K562 (cell line): Measurements from ENCODE around the gene EIF1. TPM values are rescaled to one million over a fixed set of nuclear protein-coding genes. Genes with fewer than 3 reads are reported as not detected.

Experiments
- ATF7 ChIP-seq: fragments of 450-650 bp; IDR thresholded peaks from 2 replicates; pipeline ENCODE4 v1.7.1; 2014; ENCODE audit warnings: mild to moderate bottlenecking, moderate library complexity
- EP400 ChIP-seq: fragments of 450-650 bp; IDR thresholded peaks from 2 replicates; pipeline ENCODE4 v1.6.1; 2017; ENCODE audit warnings: antibody characterized with exemption, mild to moderate bottlenecking, moderate library complexity
- KAT2B ChIP-seq: IDR thresholded peaks from one replicate; pipeline ENCODE4 v1.6.1; 2012; ENCODE audit warnings: low read depth, mild to moderate bottlenecking, control low read depth, inconsistent platforms, low read length, moderate library complexity
- MAX ChIP-seq: sonication (generic); formaldehyde crosslinking; IDR thresholded peaks from 2 replicates; pipeline ENCODE4 v1.9.0; 2022; ENCODE audit warnings: mild to moderate bottlenecking, missing genetic modification reagents
- MLX ChIP-seq, 2 experiments: fragments of 450-650 bp in 1 of 2; sonication (generic) in 1 of 2; formaldehyde crosslinking; conservative IDR thresholded peaks; 2 replicates each; pipeline versions ENCODE4 v1.4.0 to v1.8.1; 2020 to 2022; ENCODE audit warnings: mild to moderate bottlenecking in 1 of 2, missing genetic modification reagents in 1 of 2
- PRPF4 ChIP-seq: fragments of 200-400 bp; formaldehyde crosslinking; IDR thresholded peaks from one replicate; pipeline ENCODE4 v1.6.1; 2017; ENCODE audit warnings: low read length, low read depth, mild to moderate bottlenecking; ENCODE audit not compliant: insufficient read depth, poor library complexity, severe bottlenecking
- SIRT6 ChIP-seq: IDR thresholded peaks from one replicate; pipeline ENCODE4 v1.6.1; 2012; ENCODE audit warnings: low read depth, mild to moderate bottlenecking, control low read depth, inconsistent platforms, low read length, moderate library complexity
- SMC3 ChIP-seq: conservative IDR thresholded peaks from 2 replicates; pipeline ENCODE4 v1.6.1; 2011; ENCODE audit warnings: low read depth, low read length, improper control_type of control experiment; ENCODE audit not compliant: insufficient read depth
- TCFL5 ChIP-seq: fragments of 250-450 bp; sonication (Bioruptor Pico); conservative IDR thresholded peaks from 2 replicates; pipeline ENCODE4 v1.6.1; 2021; ENCODE audit warnings: mild to moderate bottlenecking, moderate library complexity, matching md5 sums
- ZNF165 ChIP-seq: fragments of 250-450 bp; sonication (Bioruptor Pico); IDR thresholded peaks from 2 replicates; pipeline ENCODE4 v1.4.0; 2020; ENCODE audit warnings: borderline replicate concordance
- ZSCAN32 ChIP-seq: fragments of 450-650 bp; formaldehyde crosslinking; IDR thresholded peaks from 2 replicates; pipeline ENCODE4 v1.4.0; 2020; ENCODE audit warnings: mild to moderate bottlenecking, moderate library complexity
- polyA plus RNA-seq, 8 experiments: library from polyadenylated mRNA; depleted of rRNA in 4 of 8; stranded (reverse) in 5 of 8; unstranded in 3 of 8; fragments of >200 nt; fragmentation: Nextera tagmentation in 2 of 8; fragmentation: Illumina TruSeq in 1 of 8; extraction: Ambion mirVana in 2 of 8; extraction: Trizol in 1 of 8; gene quantifications; 2 replicates each; pipeline versions ENCODE4 v1.2.1 to v1.2.3, GENCODE V29; 2011 to 2014; ENCODE audit warnings: inconsistent platforms in 1 of 8, missing spikeins in 1 of 8
- total RNA-seq, 7 experiments: library from RNA; depleted of rRNA in 6 of 7; stranded (reverse); fragments of >200 nt in 6 of 7; fragmentation: Illumina TruSeq in 2 of 7; extraction: Trizol in 2 of 7; gene quantifications; 2 replicates each; pipeline versions ENCODE4 v1.2.1 to v1.2.3, GENCODE V29; 2011 to 2021; ENCODE audit warnings: low replicate concordance in 1 of 7
- TF ChIP-seq, protein P1 (sequence below): fragments of 250-450 bp; sonication (Bioruptor Pico); IDR thresholded peaks from 2 replicates; pipeline ENCODE4 v1.4.0; 2020; ENCODE audit warnings: mild to moderate bottlenecking, moderate library complexity

The EIF1 gene
- total and polyA plus RNA-seq, 9 of the 15 experiments (the other 6 are each of a cell fraction or from before 2014, with no cell fraction given): 67.0 to 1,204 (median 320) TPM

GRCh38 chr17:41733348-41734138 is 44.9 kb downstream of the EIF1 start (continued):
- TF ChIP-seq SIRT6 (no peak), SMC3 (no peak), TCFL5 (no peak), MAX (no peak), ZSCAN32 (no peak), ATF7 (no peak), PRPF4 (no peak), KAT2B (no peak), MLX (CRISPR knock-in tag; conservative IDR thresholded peaks at IDR 0.05) (no peak), EP400 (no peak), ZNF165 (no peak)
- TF ChIP-seq, protein P1, sequence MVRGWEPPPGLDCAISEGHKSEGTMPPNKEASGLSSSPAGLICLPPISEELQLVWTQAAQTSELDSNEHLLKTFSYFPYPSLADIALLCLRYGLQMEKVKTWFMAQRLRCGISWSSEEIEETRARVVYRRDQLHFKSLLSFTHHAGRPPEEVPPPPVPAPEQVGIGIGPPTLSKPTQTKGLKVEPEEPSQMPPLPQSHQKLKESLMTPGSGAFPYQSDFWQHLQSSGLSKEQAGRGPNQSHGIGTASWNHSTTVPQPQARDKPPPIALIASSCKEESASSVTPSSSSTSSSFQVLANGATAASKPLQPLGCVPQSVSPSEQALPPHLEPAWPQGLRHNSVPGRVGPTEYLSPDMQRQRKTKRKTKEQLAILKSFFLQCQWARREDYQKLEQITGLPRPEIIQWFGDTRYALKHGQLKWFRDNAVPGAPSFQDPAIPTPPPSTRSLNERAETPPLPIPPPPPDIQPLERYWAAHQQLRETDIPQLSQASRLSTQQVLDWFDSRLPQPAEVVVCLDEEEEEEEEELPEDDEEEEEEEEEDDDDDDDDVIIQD (CRISPR knock-in tag): no peak
